SK-N-SH (cell line): ENCODE data around the gene PCLO. TPM values are rescaled to one million over a fixed set of nuclear protein-coding genes. Genes with fewer than 3 reads are reported as not detected.

ENCODE experiments used
- CTCF ChIA-PET: fragments of 300-600, 350-600 bp; formaldehyde crosslinking; extraction: SDS; loops from one replicate; lab custom pipeline; 2021; lab: Yijun Ruan, JAX
- POLR2A ChIA-PET: fragments of 350-600 bp; sonication (Branson Sonifier 250); formaldehyde crosslinking; extraction: SDS; loops from one replicate; lab custom pipeline; 2020; ENCODE audit warnings: antibody characterized with exemption, inconsistent platforms; lab: Yijun Ruan, JAX
- DNase-seq: peaks from one replicate; pipeline ENCODE4 v3.0.0; 2012
- H2AFZ ChIP-seq: fragments of 200-600 bp; sonication (generic); 2 replicates; pipeline ENCODE4 v1.8.1; 2016; ENCODE audit warnings: antibody characterized with exemption, mild to moderate bottlenecking, low read depth
- H3F3A ChIP-seq: fragments of 200-600 bp; sonication (generic); replicated peaks from 2 replicates; pipeline ENCODE3; 2016; ENCODE audit warnings: antibody characterized with exemption, mild to moderate bottlenecking; ENCODE audit not compliant: insufficient read depth
- H3K27ac ChIP-seq, 2 experiments: fragments of 200-500 bp in 1 of 2; fragments of 200-600 bp in 1 of 2; sonication (Bioruptor generic) in 1 of 2; sonication (generic), shearing (Covaris generic) in 1 of 2; 2 replicates each; pipeline versions ENCODE4 v1.5.1 to v1.6.1; 2014 to 2016; ENCODE audit warnings: low read depth in 2 of 2, inconsistent platforms in 1 of 2, low read length in 1 of 2, mild to moderate bottlenecking in 1 of 2, mixed read lengths in 1 of 2
- H3K27me3 ChIP-seq: fragments of 200-600 bp; sonication (generic), shearing (Covaris generic); 2 replicates; pipeline ENCODE4 v1.6.1; 2016; ENCODE audit warnings: mixed run types; ENCODE audit not compliant: insufficient read depth
- H3K36me3 ChIP-seq, 2 experiments: fragments of 200-500 bp in 1 of 2; fragments of 200-600 bp in 1 of 2; sonication (Bioruptor generic) in 1 of 2; sonication (generic) in 1 of 2; replicated peaks in 1 of 2; 2 replicates each; pipeline versions ENCODE3 to v1.5.1; 2014 to 2016; ENCODE audit warnings: low read length in 1 of 2, mild to moderate bottlenecking in 1 of 2; ENCODE audit not compliant: insufficient read depth in 2 of 2, control insufficient read depth in 1 of 2
- H3K4me1 ChIP-seq, 2 experiments: fragments of 200-500 bp in 1 of 2; fragments of 200-600 bp in 1 of 2; sonication (Bioruptor generic) in 1 of 2; sonication (generic), shearing (Covaris generic) in 1 of 2; 2 replicates each; pipeline versions ENCODE4 v1.5.1 to v1.6.1; 2014 to 2016; ENCODE audit warnings: low read depth in 1 of 2, low read length in 1 of 2, mixed run types in 1 of 2; ENCODE audit not compliant: insufficient read depth in 2 of 2, control insufficient read depth in 1 of 2
- H3K4me2 ChIP-seq: fragments of 200-600 bp; sonication (generic), shearing (Covaris generic); 2 replicates; pipeline ENCODE4 v1.6.1; 2017; ENCODE audit warnings: mixed run types
- H3K4me3 ChIP-seq, 2 experiments: fragments of 200-500 bp in 1 of 2; fragments of 200-600 bp in 1 of 2; sonication (Bioruptor generic) in 1 of 2; sonication (generic), shearing (Covaris generic) in 1 of 2; 2 replicates each; pipeline versions ENCODE4 v1.5.1 to v1.8.1; 2014 to 2016; ENCODE audit warnings: low read depth in 2 of 2, inconsistent platforms in 1 of 2, low read length in 1 of 2, mild to moderate bottlenecking in 1 of 2, mixed read lengths in 1 of 2, moderate library complexity in 1 of 2
- H3K79me2 ChIP-seq: fragments of 200-600 bp; sonication (generic); 2 replicates; pipeline ENCODE4 v1.8.1; 2017; ENCODE audit warnings: mild to moderate bottlenecking; ENCODE audit not compliant: insufficient read depth
- H3K9ac ChIP-seq: fragments of 200-600 bp; sonication (generic); 2 replicates; pipeline ENCODE4 v1.6.1; 2017; ENCODE audit warnings: mixed run types
- H3K9me2 ChIP-seq: fragments of 200-600 bp; sonication (generic); 2 replicates; pipeline ENCODE4 v1.6.1; 2017; ENCODE audit warnings: mixed run types
- H3K9me3 ChIP-seq: fragments of 200-600 bp; sonication (generic); 2 replicates; pipeline ENCODE4 v1.6.1; 2017; ENCODE audit warnings: mixed run types, mild to moderate bottlenecking, moderate library complexity
- H4K20me1 ChIP-seq: fragments of 200-600 bp; sonication (generic); 2 replicates; pipeline ENCODE4 v1.6.1; 2017; ENCODE audit warnings: mild to moderate bottlenecking, mixed run types; ENCODE audit not compliant: insufficient read depth
- EP300 ChIP-seq, 2 experiments: IDR thresholded peaks; 2 replicates each; pipeline versions ENCODE4 v1.4.0 to v1.6.1; 2012; ENCODE audit warnings: borderline replicate concordance in 1 of 2, low read depth in 1 of 2, low read length in 1 of 2
- EZH2phosphoT487 ChIP-seq: fragments of 200-600 bp; sonication (generic); IDR thresholded peaks from 2 replicates; pipeline ENCODE4 v1.6.1; 2017; ENCODE audit warnings: low read depth, mixed run types, mild to moderate bottlenecking, antibody characterized with exemption, moderate library complexity, borderline replicate concordance
- FOSL2 ChIP-seq: IDR thresholded peaks from 2 replicates; pipeline ENCODE4 v1.4.0; 2012; ENCODE audit warnings: low read depth, mild to moderate bottlenecking, moderate library complexity, borderline replicate concordance
- FOXM1 ChIP-seq: IDR thresholded peaks from 2 replicates; pipeline ENCODE4 v1.4.0; 2012; ENCODE audit warnings: low read depth, mild to moderate bottlenecking
- GABPA ChIP-seq: IDR thresholded peaks from 2 replicates; pipeline ENCODE4 v1.4.0; 2012; ENCODE audit warnings: low read depth, mild to moderate bottlenecking
- GATA2 ChIP-seq: sonication (generic); formaldehyde crosslinking; IDR thresholded peaks from 2 replicates; pipeline ENCODE4 v1.5.0; 2020; ENCODE audit warnings: mild to moderate bottlenecking, missing genetic modification reagents
- IRF3 ChIP-seq: fragments of 150-350 bp; IDR thresholded peaks from 2 replicates; pipeline ENCODE4 v1.6.1; 2016; ENCODE audit warnings: mild to moderate bottlenecking, low read depth, low read length
- JUND ChIP-seq: IDR thresholded peaks from 2 replicates; pipeline ENCODE4 v1.4.0; 2012
- MAX ChIP-seq: IDR thresholded peaks from 2 replicates; pipeline ENCODE4 v1.4.0; 2012; ENCODE audit warnings: low read depth
- MEF2A ChIP-seq: IDR thresholded peaks from 2 replicates; pipeline ENCODE4 v1.4.0; 2012; ENCODE audit warnings: low read depth, borderline replicate concordance
- MXI1 ChIP-seq: IDR thresholded peaks from 2 replicates; pipeline ENCODE4 v1.6.1; 2012; ENCODE audit warnings: mild to moderate bottlenecking, low read depth, low read length, improper control_type of control experiment
- PBX3 ChIP-seq: IDR thresholded peaks from 2 replicates; pipeline ENCODE4; 2012
- POLR2AphosphoS5 ChIP-seq: IDR thresholded peaks from 2 replicates; pipeline ENCODE4 v1.6.1; 2012; ENCODE audit warnings: low read depth, low read length
- REST ChIP-seq: IDR thresholded peaks from 2 replicates; pipeline ENCODE4 v1.6.1; 2012; ENCODE audit warnings: mild to moderate bottlenecking, low read depth, low read length, moderate library complexity
- RFX5 ChIP-seq: IDR thresholded peaks from 2 replicates; pipeline ENCODE4 v1.6.1; 2012; ENCODE audit warnings: mild to moderate bottlenecking, improper control_type of control experiment, low read length
- SIN3A ChIP-seq: IDR thresholded peaks from 2 replicates; pipeline ENCODE4 v1.6.1; 2012; ENCODE audit warnings: low read depth, mild to moderate bottlenecking, low read length, moderate library complexity, borderline replicate concordance
- SMC3 ChIP-seq: IDR thresholded peaks from 2 replicates; pipeline ENCODE4 v1.6.1; 2012; ENCODE audit warnings: low read depth, low read length, improper control_type of control experiment
- TAF1 ChIP-seq: IDR thresholded peaks from 2 replicates; pipeline ENCODE4 v1.6.1; 2012; ENCODE audit warnings: low read depth, mild to moderate bottlenecking, low read length, moderate library complexity, borderline replicate concordance
- TCF12 ChIP-seq: IDR thresholded peaks from 2 replicates; pipeline ENCODE4 v1.4.0; 2012
- TEAD4 ChIP-seq: IDR thresholded peaks from 2 replicates; pipeline ENCODE4 v1.4.0; 2012; ENCODE audit warnings: mild to moderate bottlenecking, borderline replicate concordance; ENCODE audit not compliant: insufficient read depth
- USF2 ChIP-seq: fragments of 150-350 bp; IDR thresholded peaks from 2 replicates; pipeline ENCODE4 v1.6.1; 2017; ENCODE audit warnings: antibody characterized with exemption, low read length, low read depth, borderline replicate concordance
- YY1 ChIP-seq: IDR thresholded peaks from 2 replicates; pipeline ENCODE4 v1.4.0; 2012; ENCODE audit warnings: low read depth, mild to moderate bottlenecking
- ZBTB33 ChIP-seq: IDR thresholded peaks from 2 replicates; pipeline ENCODE4 v1.4.0; 2012; ENCODE audit warnings: low read depth, borderline replicate concordance
- WGBS: methylation state at CpG from one replicate; pipeline ENCODE4 v1.1.6; 2017; ENCODE audit warnings: low lambda C conversion rate; 5-methylcytosine and 5-hydroxymethylcytosine counted together
- polyA plus RNA-seq, 3 experiments: library from polyadenylated mRNA; depleted of rRNA; stranded (reverse); fragments of >200 nt; gene quantifications; 2 replicates each; pipeline ENCODE4 v1.2.3, GENCODE V29; 2012

PCLO gene
- polyA plus RNA-seq, 1 of the 3 experiments (the other 2 are of a cell fraction), result 0.51 TPM

GRCh38 chr7:82778021-82778420 lies 384.7 kb downstream of the PCLO start:
- Histone ChIP-seq H3K9me3 (no peaks in the 10 kb centered on the region), H4K20me1 (no peaks in the 10 kb centered on the region), H3K27me3 (no peaks in the 10 kb centered on the region), H3K9ac (no peak overlapping the region), H3K4me2 (0 out of 2 replicates have a peak overlapping the region, but pooled peaks have one; percentile 5), H2AFZ (peak overlapping the region; percentile 43; the same call in 1 of the 2 replicates), H3F3A (no peaks in the 10 kb centered on the region), H3K4me3 (no peak overlapping the region), H3K9me2 (0 out of 2 replicates have a peak, but pooled peaks cover 3% of the 10 kb centered on the region), H3K4me1 (peaks cover 0 to 13% of the 10 kb centered on the region in 2 experiments; a peak in 2 of 4 replicates), H3K27ac (peak overlapping the region in 1 of 2 experiments; percentile 39; a peak in 2 of 4 replicates), H3K79me2 (no peaks in the 10 kb centered on the region), H3K36me3 (no peaks in the 10 kb centered on the region)
- DNase-seq, result no peak
- 2% methylated on average over 1 of the region's 1 CpG for WGBS
- TF ChIP-seq POLR2AphosphoS5 (peak; percentile 58; the same call in 1 of the 2 replicates), GABPA (no peak), GATA2 (CRISPR knock-in tag) (no peak), SIN3A (no peak), MXI1 (no peak), TCF12 (peak; percentile 84), FOXM1 (peak; percentile 76), EP300 (IDR thresholded peaks at IDR 0.05; ENCODE audit: borderline replicate concordance in 1 of 2, low read depth in 1 of 2, low read length in 1 of 2) (peak in 1 of 2 experiments; percentile 60; a peak in 1 of 4 replicates), TAF1 (no peak), USF2 (no peak), YY1 (no peak), JUND (peak; percentile 82), SMC3 (no peak), MEF2A (no peak), FOSL2 (peak; percentile 68; the same call in 1 of the 2 replicates), ZBTB33 (no peak), REST (no peak), MAX (peak; percentile 26; the same call in 1 of the 2 replicates), EZH2phosphoT487 (no peak), PBX3 (peak; percentile 46), IRF3 (no peak), RFX5 (no peak), TEAD4 (peak; percentile 71; the same call in 1 of the 2 replicates)
- POLR2A ChIA-PET, result no interaction called here
- CTCF ChIA-PET, result no interaction called here
